HG02852 (cell line): ENCODE results near the gene YBX2.
"Not testable (repeated sequence)": the region's sequence is repeated elsewhere in the genome, so short reads cannot be mapped to it uniquely, and the experiment has no call there.

Experiments used
- ATAC-seq: cut with Tn5 transposase; IDR thresholded peaks from one replicate; pipeline ENCODE4 v1.9.1; 2021; ENCODE audit warnings: mild to moderate bottlenecking, moderate library complexity; ENCODE audit not compliant: unreplicated experiment

The YBX2 gene

DNA sequence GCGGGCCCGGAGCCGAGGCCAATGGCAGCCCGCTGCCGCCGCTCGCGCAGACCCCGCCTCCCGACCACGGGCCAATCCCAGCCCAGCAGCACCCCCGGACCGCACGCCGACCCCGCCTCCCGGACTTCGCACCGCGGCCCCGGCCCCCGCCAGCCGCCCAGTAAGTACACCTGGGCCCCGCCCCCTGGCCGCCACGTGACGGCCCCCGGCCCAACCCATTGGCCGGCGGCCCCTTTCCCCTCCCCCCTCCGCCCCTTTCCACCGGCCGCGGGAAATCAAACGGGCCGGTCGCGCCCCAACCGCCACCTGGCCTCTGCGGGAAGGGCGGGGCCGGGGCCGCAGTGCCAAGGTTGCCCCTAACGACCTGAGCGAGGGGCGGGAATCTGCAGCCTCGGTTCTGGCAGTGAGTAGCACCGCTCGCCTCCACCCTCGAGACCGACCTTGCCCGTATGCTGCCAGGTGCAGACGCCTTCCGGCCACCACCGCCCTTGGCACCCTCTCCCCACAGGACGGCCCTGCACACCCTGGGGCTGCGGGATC, at the start of gene YBX2:
TSS of gene YBX2 (minus strand) at position 26 of the 540 bp plus-strand sequence. CDS start 139 bp downstream, outside the sequence.
- no peak for ATAC-seq

DNA sequence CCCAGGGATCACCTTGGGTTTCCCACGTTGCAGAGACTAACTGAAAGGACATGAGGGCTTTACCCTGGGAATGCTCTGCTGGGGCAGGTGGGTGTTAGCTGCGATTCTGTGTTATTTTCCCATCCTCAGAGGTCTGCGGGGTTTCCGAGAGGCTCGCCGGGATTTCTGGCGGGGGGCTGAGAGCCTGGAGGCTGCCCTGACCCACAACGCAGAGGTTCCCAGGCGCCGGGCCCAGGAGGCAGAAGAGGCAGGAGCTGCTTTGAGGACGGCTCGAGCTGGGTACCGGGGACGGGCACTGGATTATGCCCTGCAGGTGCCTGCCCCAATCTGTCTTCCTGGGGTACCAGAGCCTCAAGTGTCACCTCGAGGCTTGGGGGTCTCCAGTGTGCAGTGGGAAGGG, 48.8 kb upstream of the YBX2 start:
- no peak for ATAC-seq

DNA sequence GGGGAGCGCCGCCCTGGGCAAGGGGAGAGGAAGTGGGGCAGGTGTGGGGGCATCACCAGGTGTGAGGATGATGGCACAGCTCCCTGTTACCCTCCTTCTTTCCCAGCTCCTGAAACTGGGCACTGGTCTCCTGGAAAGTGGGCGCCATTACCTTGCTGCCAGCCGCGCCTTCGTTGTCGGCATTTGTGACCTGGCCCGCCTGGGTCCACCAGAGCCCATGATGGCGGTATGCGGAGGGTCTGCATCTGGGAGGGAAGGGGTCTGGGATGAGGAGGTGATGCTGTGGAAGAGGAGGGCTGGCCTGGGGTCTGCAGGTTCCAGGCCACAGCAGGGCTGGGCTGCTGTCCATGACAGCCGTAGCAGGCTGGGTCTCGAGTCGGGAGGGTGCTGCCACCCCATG, 47.4 kb upstream of the YBX2 start:
- ATAC-seq = no peak

DNA sequence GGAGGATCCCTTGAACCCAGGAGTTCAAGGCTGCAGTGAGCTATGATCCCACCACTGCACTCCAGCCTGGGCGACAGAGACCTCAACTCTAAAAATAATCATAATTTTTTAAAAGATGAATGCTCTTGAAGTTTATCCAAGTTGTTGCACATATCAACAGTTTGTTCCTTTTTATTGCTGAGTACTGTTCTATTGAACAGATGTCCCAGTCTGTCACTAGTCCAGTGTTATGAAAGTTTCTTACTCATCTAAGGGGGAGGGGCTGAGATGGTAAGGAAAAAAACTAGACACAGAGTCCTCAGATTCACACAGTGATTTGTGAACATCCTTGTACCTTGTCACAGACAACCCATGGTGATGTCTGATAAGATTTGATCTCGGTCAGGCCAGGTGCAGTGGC, 45.7 kb upstream of the YBX2 start:
- no peak for ATAC-seq

DNA sequence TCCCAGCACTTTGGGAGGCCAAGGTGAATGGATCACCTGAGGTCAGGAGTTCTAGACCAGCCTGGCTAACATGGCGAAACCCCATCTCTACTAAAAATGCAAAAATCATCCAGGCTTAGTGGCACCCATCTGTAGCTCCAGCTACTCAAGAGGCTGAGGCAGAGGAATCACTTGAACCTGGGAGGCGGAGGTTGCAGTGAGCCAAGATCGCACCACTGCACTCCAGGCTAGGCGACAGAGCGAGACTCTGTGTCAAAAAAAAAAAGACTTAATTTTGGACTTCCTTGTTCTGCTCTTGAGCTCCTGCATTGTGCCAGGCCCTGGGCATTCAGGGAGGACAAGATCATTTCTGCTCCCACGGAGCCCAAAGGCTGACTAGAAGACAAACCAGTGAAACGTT, 43.2 kb upstream of the YBX2 start:
- not testable (repeated sequence) for ATAC-seq

DNA sequence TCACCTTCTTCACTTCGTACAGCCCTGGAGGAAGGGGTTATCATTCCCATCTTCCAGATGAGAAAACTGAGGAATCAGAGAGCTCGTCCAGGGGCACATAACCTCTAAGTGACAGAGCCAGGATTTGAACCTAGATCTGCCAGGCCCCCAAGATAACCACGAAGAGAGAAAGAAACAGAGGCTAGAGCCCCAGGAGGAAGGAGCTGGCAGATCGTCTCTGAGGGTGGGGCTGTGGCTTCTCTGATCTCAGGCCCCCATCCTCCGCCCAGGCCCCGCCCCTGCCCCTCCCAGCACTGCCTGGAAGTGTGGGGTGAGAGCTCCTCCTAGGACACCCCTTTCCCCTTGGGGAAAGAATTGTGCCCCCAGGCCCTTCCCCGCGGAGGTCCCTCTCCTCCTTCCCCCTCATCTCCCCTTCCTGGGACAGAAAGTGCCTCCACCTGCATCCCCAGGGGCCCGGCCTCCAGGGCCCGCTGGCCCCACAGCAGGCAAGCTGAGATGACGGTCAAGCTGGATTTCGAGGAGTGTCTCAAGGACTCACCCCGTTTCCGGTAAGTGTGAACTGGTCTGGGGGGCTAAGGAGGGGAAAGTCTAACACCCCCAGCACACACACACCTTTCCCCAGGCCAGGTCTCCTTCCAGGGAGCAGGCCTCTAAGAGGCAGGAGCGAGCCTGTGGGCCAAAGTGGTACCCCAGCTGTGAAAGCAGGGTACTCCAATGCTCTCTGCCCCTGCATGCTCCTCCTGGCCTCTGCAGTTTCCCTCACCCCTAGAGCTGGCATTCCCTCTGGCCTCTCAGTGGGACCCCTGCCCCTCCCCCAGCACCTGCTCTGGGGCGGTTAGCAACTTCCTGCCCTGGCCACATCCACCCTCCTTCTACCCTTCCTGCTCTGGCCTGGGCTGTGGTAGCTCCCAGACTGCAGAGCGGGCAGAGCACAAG, 42.1 kb upstream of the YBX2 start, which contains the start of gene ACAP1:
TSS of gene ACAP1 (plus strand) at position 290 of the 936 bp plus-strand sequence. CDS start at position 496, 206 bp downstream.
- ATAC-seq = peak; percentile 73

DNA sequence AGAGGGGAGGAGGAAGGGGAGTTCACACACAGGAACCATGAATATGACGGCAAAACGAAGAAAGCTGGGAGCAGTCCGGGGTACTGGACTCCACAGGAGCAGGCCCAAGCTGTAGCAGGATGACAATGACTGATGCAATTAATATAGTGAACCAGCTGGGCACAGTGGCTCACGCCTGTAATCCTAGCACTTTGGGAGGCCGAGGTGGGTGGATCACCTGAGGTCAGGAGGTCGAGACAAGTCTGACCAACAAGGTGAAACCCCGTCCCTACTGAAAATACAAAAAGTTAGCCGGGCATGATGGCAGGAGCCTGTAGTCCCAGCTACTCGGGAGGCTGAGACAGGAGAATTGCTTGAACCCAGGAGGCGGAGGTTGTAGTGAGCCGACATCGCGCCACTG, 41.3 kb upstream of the YBX2 start:
- ATAC-seq = not testable (repeated sequence)

DNA sequence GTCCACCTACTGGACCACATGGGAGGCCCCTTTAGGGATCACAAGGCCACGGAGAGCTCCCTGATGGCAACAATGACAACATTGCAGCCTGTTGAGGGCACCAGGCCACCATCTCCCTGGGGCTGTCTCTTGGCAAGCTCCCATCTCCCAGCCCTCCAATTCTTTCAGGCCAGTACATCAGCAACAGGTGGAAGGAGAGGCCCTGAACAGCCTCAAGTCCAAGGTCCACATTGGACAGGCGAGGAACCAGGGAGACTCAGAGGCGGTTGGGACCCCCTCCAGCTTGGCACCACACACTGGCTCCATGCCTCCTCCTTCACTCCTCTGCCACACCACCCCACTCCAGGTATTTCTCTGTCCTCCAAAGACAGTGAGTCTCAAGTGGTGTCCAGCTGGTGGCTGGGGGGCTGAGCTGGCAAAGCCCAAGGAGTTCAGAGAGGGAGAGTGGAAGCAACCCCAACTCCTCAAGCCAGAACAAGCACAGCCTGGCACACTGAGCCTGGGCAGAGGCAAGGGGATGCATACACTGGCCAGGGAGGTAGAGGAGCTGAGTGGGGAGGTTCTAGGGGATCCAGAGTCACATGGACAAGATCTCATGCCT, 40.6 kb upstream of the YBX2 start:
- no peak for ATAC-seq

DNA sequence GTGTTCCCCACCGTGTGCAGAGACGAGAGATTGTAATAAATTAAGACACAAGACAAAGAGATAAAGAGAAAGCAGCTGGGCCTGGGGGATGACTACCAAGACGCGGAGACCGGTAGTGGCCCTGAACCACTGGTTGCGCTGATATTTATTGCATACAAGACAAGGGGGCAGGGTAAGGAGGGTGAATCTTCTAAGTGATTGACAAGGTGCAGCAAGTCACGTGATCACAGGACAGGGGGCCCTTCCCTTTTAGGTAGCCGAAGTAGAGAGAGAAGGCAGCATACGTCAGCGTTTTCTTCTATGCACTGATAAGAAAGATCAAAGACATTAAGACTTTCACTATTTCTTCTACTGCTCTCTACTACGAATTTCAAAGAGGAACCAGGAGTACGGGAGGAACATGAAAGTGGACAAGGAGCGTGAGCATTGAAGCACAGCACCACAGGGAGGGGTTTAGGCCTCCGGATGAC, 38.2 kb upstream of the YBX2 start:
- ATAC-seq = not testable (repeated sequence)

DNA sequence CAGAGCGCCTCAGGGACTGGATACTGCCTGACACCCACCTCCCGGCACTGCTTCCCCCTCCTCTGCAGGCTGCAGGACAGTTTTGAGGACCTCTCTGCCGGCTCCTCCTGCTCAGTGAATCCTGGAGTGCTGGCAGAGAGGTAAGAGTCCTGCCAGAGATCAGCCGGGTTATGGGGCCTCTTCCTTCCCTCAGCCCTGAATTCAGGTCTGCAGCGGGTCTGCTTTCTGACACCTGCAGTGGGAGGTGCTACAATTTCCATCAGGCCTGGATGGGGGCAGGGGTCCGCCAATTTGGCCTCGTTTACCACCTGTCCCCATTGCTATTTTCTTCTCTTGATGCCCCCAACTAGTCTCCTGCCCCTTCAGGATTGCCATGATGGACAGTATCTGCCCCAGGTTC, 37.7 kb upstream of the YBX2 start:
- no peak for ATAC-seq

DNA sequence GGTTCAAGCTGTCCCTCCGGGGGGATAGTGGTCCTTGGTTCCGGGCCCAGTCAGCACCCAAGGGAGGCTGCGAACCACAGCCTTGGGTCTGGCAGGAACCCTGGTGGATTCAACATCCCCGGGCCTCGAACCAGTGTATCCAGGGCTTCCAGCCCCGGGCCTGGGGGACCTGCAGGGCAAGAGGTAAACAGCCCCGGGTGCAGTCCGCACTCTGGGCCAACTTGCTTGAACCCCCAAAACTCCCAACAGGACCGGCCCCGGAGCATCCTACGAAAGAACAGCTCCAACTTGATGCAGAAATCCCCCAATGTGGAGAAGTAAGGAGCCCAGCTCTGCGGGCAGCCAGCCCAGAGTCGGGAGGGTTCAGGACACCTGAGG, 36.2 kb upstream of the YBX2 start:
- ATAC-seq = no peak

DNA sequence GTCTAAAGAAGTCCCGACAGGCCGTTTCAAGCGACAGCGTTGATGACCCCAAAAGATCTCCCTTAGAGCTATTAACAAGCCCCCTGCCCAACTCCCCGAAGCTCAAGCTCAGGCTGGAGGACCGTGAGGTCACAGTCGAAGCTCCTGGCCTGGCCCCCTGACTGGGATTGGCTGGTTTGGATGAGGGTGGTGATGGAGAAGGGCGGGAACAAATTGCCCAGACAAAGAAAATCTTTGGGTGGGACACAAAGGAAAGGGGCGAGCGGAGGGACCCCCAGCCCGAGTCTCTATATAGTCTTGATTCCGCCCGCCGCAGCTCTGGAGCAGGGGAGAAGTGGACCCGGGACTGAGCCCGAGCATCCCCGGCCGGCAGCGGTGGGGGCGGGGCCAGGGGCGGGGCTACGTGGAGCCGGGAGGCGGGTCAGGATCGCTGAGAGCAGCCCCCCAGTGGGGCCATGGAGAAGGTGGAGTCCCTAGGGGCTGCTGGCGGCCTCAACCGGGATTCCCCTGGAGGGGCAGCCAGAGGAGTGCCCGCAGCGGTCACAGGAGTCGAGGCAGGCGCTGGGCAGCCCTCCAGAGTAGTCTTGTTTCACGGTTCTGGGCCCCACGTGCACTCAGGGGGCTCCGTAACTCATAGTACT, 35.7 kb upstream of the YBX2 start:
- ATAC-seq = peak; percentile 49

DNA sequence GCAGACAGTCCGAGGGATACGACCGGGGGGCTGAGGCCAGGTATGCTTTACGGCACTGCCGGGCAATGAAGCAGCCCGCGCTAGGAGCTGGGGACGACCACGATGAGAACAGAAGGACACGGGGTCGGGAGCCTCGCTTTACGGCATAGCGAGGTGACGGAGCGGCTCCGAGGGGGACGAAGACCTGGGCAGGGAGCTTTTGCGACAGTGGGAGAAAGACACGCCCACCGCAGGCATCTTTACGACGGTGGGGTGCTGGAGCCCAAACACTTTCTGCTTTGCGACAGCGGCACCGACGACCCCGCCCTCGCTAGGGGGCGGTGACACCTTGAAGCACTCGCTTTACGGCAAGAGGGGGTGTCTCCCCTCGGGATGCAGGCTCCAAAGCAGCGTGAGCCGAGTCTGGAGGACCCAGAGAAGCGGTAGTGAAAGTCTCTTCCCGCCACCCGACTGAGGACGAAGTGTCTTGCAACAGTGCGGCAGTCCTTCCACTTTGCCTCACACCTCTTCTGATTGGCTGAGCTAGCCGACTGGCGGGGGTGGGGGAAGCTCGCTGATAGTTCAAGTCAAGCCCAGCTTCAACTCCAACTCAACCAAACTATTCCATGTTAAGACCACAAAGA, 35.0 kb upstream of the YBX2 start:
- ATAC-seq = peak; percentile 59

DNA sequence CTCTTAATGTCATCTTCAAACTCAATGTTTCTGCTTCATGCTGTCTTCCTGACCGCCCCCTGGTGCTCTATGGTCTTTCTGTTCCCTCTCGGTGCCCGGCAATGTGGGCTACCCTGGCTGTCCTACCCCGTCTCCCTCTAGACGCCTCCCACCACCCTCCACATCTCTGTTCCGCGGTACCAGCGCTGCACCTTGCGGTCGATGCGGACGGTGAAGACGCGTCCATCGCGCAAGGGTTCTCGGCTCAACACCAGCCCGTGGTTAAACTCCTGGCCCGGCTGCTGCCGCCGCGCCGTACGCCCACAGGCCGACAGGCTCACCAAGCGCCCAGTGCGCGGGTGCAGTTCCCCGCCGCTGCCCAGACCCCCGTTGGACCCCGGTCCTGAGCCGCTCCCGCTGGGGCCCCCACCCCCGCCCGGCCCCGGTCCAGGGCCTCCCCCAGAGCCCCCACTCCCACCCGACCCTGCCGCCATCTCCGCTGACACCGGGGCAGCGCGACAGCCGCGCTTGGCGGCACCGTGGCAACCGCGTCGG, 34.5 kb upstream of the YBX2 start, which contains the start of gene NEURL4:
TSS of gene NEURL4 (minus strand) at position 496 of the 534 bp plus-strand sequence. CDS start at position 473, 23 bp downstream.
- peak; percentile 15 for ATAC-seq

DNA sequence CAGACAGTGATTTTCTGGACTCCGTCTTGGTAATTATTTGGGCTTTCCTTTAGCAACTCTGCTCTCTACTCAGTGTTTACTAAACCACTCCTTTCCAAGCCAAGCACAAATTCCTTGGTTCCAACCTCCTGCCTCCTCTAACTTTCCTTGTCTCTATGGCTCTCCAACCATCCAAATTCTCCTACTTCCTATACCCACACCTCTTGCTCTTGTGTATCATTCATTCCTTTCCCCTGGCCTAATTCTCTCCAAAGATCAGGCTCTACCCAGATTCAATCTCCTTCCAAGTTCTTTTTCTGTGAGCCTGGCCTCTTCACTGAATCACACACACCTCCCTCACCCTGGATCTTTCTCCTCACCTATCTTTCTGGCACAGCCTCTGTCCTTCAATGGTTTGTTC, 33.6 kb upstream of the YBX2 start:
- ATAC-seq = no peak

DNA sequence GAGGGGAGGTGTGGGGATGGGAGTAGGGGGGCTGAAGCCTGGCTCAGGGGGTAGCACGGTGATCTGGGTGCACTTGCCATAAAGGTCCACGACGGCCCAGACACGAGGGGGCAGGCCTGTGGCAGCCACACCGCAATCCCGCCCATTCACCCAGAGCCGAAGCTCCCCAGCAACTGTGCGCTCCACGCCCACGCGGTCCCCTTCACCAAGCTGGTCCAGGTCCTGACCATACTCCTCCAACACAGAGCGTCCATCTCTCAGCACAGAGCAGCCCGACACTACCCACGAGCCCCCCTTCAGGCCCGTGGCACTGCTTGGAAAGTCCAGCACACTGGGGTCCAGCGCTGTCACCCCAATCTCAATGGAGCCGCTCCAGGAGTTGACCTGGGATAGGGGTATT, 33.1 kb upstream of the YBX2 start:
- no peak for ATAC-seq

DNA sequence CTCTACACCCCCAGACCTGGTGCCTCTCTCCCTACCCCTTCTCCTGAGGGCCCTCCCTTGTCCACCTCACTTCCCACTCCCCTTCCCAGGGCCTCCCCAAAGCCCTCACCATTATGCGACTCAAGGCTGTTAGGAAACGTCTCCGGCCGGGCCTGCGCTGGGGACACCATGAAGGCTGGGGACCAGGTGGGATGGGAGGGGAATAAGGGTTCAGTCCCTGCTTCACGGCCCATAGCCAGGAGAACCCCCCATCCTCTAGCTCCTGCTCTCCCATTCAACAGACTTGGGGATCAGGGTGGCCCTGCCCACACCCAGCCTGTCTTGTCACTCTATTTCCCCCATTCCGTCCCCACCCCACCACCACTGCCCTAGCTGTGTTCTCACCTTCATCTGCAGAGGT, 32.6 kb upstream of the YBX2 start:
- ATAC-seq = no peak

DNA sequence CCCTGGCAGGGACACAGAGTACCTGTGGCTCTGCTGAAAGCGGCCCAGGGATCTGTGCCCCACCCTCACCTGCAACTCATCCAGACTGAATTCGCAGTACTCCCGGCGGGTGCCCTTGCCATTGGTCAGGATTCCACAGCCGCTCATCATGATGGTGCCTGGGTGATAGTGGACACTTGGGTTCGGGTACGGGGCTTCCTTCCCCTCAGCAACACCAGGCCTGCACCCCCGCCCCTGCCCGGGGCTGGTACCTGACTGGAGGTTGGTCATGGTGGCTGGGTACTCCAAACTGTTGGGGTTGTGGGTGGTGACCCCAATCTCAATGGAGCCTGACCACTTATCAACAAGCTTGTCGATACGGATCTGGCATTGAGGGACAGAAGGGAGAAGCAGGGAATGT, 31.7 kb upstream of the YBX2 start:
- no peak for ATAC-seq

DNA sequence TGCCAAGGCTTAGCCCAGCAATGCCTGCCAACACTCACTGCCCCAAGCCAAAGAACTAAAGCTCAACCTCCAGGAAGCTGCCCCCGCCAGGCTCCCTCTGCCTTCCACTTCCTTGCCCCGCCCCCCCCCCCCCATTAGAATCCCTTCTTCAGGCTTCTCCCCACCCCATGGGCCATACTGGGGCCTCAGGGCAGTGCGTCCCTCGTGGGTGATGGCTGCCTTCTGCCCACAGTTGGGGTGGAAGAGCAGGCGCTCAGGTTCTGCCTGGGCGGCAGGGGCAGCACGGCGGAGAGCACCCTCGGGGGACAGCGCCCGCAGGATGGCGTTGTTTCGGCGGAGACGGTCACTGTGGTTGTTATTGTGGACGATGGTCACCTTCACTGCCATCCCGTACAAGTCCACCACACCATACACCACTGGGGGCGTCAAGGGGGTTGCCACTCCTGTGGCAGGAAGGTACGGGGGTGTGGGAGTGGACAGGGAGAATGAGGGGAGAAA, 30.6 kb upstream of the YBX2 start:
- no peak for ATAC-seq

DNA sequence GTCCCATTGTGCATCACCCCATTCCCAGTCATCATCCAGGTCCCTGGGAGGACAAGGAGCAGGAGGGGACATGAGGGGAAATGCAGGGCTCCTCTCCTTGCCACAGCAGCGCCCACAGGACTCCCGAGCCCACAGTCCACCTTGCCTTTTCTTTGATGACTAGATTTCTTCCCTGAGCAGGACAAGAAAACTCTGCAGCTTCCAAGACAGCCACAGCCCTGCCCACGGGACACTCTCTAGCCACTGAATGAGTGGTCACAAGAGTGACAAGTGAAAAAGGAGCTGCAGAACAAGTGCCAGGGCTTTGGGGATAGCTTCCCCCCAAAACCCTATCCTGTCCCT, 30.0 kb upstream of the YBX2 start:
- no peak for ATAC-seq
